OCI-LY1 (cell line): ENCODE measurements around the gene TXNL4B.

ENCODE experiments used
- H2AFZ ChIP-seq: fragments of 200-600 bp; sonication (generic), shearing (Covaris generic); 2 replicates; pipeline ENCODE4 v1.6.0; 2014; ENCODE audit warnings: antibody characterized with exemption, mild to moderate bottlenecking, low read length
- H3F3A ChIP-seq: fragments of 200-600 bp; sonication (generic), shearing (Covaris generic); 2 replicates; pipeline ENCODE4 v1.6.0; 2014; ENCODE audit warnings: mild to moderate bottlenecking, antibody characterized with exemption, low read length, moderate library complexity; ENCODE audit not compliant: insufficient read depth
- H3K27ac ChIP-seq: fragments of 200-600 bp; sonication (generic); 2 replicates; pipeline ENCODE4 v1.5.1; 2014; ENCODE audit warnings: low read length, mixed run types, mild to moderate bottlenecking, low read depth; ENCODE audit not compliant: poor library complexity, severe bottlenecking
- H3K27me3 ChIP-seq: fragments of 200-600 bp; sonication (generic); 2 replicates; pipeline ENCODE4 v1.6.0; 2014; ENCODE audit warnings: antibody characterized with exemption, mild to moderate bottlenecking, low read length, moderate library complexity; ENCODE audit not compliant: insufficient read depth
- H3K36me3 ChIP-seq: fragments of 200-600 bp; sonication (generic); 2 replicates; pipeline ENCODE4 v1.6.1; 2014; ENCODE audit warnings: mild to moderate bottlenecking, antibody characterized with exemption, low read length, moderate library complexity, mixed read lengths; ENCODE audit not compliant: insufficient read depth
- H3K4me1 ChIP-seq: fragments of 200-600 bp; sonication (generic); 2 replicates; pipeline ENCODE4 v1.5.1; 2014; ENCODE audit warnings: mild to moderate bottlenecking, low read length, moderate library complexity; ENCODE audit not compliant: insufficient read depth, severe bottlenecking
- H3K4me2 ChIP-seq: fragments of 200-600 bp; sonication (generic), shearing (Covaris generic); 2 replicates; pipeline ENCODE4 v1.6.1; 2014; ENCODE audit warnings: low read length
- H3K4me3 ChIP-seq: fragments of 200-600 bp; sonication (generic); 2 replicates; pipeline ENCODE4 v1.5.1; 2014; ENCODE audit warnings: low read length, low read depth, mild to moderate bottlenecking, mixed read lengths; ENCODE audit not compliant: poor library complexity, severe bottlenecking
- H3K79me2 ChIP-seq: fragments of 200-600 bp; shearing (Covaris generic); 2 replicates; pipeline ENCODE4 v1.6.1; 2016; ENCODE audit warnings: mixed run types, low read length, mixed read lengths; ENCODE audit not compliant: insufficient read depth
- H3K9ac ChIP-seq: fragments of 200-600 bp; sonication (generic), shearing (Covaris generic); 2 replicates; pipeline ENCODE4 v1.6.1; 2014; ENCODE audit warnings: mild to moderate bottlenecking, low read length, mixed read lengths
- H3K9me2 ChIP-seq: fragments of 200-600 bp; sonication (generic), shearing (Covaris generic); 2 replicates; pipeline ENCODE4 v1.6.1; 2014; ENCODE audit warnings: low read depth, mild to moderate bottlenecking, low read length, mixed read lengths
- H3K9me3 ChIP-seq: fragments of 200-600 bp; shearing (Covaris generic); 2 replicates; pipeline ENCODE4 v1.6.1; 2014; ENCODE audit warnings: low read length, mixed read lengths
- H4K20me1 ChIP-seq: fragments of 200-600 bp; sonication (generic), shearing (Covaris generic); 2 replicates; pipeline ENCODE4 v1.6.0; 2016; ENCODE audit warnings: mild to moderate bottlenecking, low read length; ENCODE audit not compliant: insufficient read depth
- EZH2 ChIP-seq: fragments of 200-600 bp; sonication (generic), shearing (Covaris generic); IDR thresholded peaks from 2 replicates; pipeline ENCODE4 v1.8.0; 2017; ENCODE audit warnings: borderline replicate concordance, mixed run types, mild to moderate bottlenecking, antibody characterized with exemption, low read length, moderate library complexity, mixed read lengths
- TF ChIP-seq, protein P1 (sequence below): fragments of 200-600 bp; sonication (generic), shearing (Covaris generic); IDR thresholded peaks from 2 replicates; pipeline ENCODE4 v1.5.1; 2017; ENCODE audit warnings: mild to moderate bottlenecking, antibody characterized with exemption, low read length, moderate library complexity, mixed read lengths

The TXNL4B gene

DNA sequence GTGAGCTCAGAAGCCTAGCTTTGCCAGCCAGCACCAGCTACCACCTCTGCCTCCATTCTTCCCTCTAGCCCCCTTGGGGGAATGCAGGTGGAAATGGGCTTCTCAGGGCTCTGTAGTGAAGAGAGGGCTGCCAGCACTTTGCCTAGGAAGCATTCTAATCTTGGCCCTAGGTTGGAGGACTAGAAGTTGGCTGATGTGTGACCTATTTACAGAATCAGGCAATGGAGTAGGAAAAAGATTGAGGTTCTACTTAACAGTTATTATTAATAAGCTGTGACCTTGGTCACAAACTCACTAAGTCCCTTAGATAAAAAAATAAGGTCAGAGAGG lies 20.2 kb upstream of the TXNL4B start:
- Histone ChIP-seq H4K20me1 (no peaks in the 10 kb centered on the region), H3K27me3 (no peaks in the 10 kb centered on the region), H3K9me2 (no peaks in the 10 kb centered on the region), H3K4me1 (no peaks in the 10 kb centered on the region), H3K4me2 (no peak overlapping the region), H3F3A (no peaks in the 10 kb centered on the region), H3K9me3 (no peaks in the 10 kb centered on the region), H3K9ac (no peak overlapping the region), H3K27ac (no peak overlapping the region), H2AFZ (no peak overlapping the region), H3K36me3 (peaks cover 44% of the 10 kb centered on the region), H3K4me3 (no peak overlapping the region), H3K79me2 (no peaks in the 10 kb centered on the region)
- TF ChIP-seq EZH2: no peak
- TF ChIP-seq, protein P1, sequence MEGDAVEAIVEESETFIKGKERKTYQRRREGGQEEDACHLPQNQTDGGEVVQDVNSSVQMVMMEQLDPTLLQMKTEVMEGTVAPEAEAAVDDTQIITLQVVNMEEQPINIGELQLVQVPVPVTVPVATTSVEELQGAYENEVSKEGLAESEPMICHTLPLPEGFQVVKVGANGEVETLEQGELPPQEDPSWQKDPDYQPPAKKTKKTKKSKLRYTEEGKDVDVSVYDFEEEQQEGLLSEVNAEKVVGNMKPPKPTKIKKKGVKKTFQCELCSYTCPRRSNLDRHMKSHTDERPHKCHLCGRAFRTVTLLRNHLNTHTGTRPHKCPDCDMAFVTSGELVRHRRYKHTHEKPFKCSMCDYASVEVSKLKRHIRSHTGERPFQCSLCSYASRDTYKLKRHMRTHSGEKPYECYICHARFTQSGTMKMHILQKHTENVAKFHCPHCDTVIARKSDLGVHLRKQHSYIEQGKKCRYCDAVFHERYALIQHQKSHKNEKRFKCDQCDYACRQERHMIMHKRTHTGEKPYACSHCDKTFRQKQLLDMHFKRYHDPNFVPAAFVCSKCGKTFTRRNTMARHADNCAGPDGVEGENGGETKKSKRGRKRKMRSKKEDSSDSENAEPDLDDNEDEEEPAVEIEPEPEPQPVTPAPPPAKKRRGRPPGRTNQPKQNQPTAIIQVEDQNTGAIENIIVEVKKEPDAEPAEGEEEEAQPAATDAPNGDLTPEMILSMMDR: no peak

DNA sequence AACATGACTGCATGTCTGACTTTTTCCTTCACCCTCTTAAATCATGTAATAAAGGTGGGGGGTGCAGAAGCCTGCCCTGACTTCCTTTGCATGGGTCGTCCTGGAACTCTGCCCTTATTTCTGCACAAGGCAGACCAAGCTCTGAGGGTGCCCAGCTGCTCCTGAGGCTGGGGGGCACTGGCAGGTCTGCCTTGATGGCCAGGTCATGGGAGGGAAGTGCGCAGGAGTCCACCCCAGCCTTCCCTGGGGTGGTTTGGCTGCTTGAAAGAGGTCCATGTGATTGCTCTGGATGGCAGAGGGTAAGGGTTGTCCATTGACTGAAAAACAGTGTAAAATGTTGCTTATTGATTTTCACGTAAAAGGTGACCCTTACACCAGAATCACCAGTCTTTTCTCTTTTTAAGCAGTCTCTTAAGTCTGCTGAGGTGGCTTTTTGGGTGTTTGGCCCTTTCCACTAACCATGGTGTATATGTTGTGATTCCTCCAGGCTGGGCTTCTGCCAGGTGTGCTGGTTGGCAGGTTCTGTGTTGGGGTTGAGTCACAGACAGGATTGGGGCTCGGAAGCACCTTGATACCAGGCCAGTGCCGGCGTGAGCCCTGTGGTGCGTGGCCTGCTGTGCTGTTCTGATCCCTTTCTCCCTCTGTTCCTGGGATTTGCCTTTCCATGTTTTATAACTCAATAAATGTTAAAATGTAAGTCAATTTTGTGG lies 19.6 kb upstream of the TXNL4B start:
- no peak overlapping the region for H2AFZ ChIP-seq
- no peaks in the 10 kb centered on the region for H3K9me3 ChIP-seq
- TF ChIP-seq EZH2: no peak
- TF ChIP-seq, protein P1: no peak
- no peaks in the 10 kb centered on the region for H3K4me1 ChIP-seq
- no peak overlapping the region for H3K4me2 ChIP-seq
- peaks cover 49% of the 10 kb centered on the region for H3K36me3 ChIP-seq
- no peaks in the 10 kb centered on the region for H3K27me3 ChIP-seq
- H3K27ac ChIP-seq: no peak overlapping the region
- no peaks in the 10 kb centered on the region for H3F3A ChIP-seq
- no peak overlapping the region for H3K4me3 ChIP-seq
- H3K9me2 ChIP-seq: no peaks in the 10 kb centered on the region
- no peaks in the 10 kb centered on the region for H4K20me1 ChIP-seq
- no peaks in the 10 kb centered on the region for H3K79me2 ChIP-seq
- no peak overlapping the region for H3K9ac ChIP-seq

DNA sequence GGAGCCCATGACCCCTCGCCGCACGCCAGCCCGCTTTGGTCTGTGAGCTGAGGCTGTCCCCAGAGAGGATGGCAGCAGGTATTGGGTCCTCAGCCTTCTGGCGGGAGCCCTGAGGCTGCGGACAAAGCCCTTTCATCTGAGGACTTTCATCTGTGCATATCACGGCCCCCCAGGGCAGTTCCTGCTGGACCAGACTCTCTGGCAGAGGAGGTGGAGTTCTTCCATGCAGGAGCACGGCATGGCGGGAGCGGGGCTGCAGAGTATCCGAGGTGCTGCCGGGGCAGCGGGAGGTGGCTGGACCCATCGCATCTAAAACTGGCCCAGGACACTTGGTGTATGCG lies 19.0 kb upstream of the TXNL4B start:
- Histone ChIP-seq H4K20me1 (no peaks in the 10 kb centered on the region), H3K4me3 (no peak overlapping the region), H3K27me3 (no peaks in the 10 kb centered on the region), H3K4me1 (no peaks in the 10 kb centered on the region), H3K36me3 (peaks cover 56% of the 10 kb centered on the region), H2AFZ (no peak overlapping the region), H3K27ac (no peak overlapping the region), H3K4me2 (no peak overlapping the region), H3K9me3 (no peaks in the 10 kb centered on the region), H3K79me2 (no peaks in the 10 kb centered on the region), H3F3A (no peaks in the 10 kb centered on the region), H3K9me2 (no peaks in the 10 kb centered on the region), H3K9ac (no peak overlapping the region)
- no peak for TF ChIP-seq EZH2
- TF ChIP-seq, protein P1: no peak
